ENCODE measurements around the gene ALKBH4. TPM values are rescaled to one million over a fixed set of nuclear protein-coding genes. Genes with fewer than 3 reads are reported as not detected.

ALKBH4 gene
- 10.7 and 12.1 TPM in 2 replicates for total RNA-seq

DNA sequence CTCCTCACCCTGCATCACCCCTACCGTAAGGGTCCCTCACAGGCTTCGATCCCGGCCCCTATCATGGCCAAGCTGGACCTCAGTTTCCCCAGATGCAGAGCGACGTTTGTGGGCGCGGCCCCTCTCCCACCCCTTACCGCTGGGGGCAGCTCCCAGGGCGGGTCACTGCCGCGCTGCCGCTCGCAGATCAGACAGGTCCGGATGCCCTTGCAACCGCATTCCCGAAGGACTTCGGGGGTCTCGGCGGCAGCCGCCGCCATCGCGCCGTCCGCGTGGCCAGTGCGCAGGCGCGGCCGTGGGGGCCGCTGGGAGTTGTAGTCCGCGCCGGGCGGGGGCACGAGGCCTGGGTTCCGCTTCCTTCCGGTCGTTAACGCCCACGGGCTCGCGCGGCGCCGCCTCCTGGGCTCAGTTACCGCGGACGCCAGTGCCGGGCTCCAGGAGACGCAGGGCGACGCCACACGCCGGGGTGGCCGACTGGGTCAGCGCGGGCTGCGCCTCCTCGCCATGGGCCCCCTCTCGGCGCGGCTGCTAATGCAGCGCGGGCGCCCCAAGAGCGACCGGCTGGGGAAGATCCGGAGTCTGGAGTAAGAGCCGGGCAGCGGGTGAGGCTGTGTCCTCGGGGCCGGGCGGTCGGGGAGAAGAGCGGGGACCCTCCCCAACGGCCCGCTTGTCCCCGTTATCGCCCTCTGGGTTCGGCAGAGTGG is at the start of gene ALKBH4, which contains the start of gene LRWD1:
TSS of gene ALKBH4 (minus strand) at position 287 of the 704 bp plus-strand sequence. CDS start at position 260, 27 bp downstream.
TSS of gene LRWD1 (plus strand) at position 408 of the 704 bp plus-strand sequence. CDS start at position 505, 97 bp downstream.

GRCh38 chr7:102478314-102479208 is 13.9 kb upstream of the ALKBH4 start, which contains the start of gene POLR2J:
TSS of gene POLR2J (minus strand) at chr7:102478922. CDS start at chr7:102478860, 62 bp downstream.

GRCh38 chr7:102433219-102434038 is 31.2 kb downstream of the ALKBH4 start, which contains the start of gene ORAI2:
TSS of gene ORAI2 (plus strand) at chr7:102433575. CDS start at chr7:102438957, 5,382 bp downstream.

Other genes starting within 250 kb of the ALKBH4 start
- gene SH2B2, start 178.0 kb downstream of the ALKBH4 start, total RNA-seq: 2.5 and 3.5 TPM in 2 replicates
- gene SPDYE6, start 108.4 kb downstream of the ALKBH4 start, total RNA-seq: 0.07 TPM in 1 of 2 replicates, not detected in the other
- 14.7 and 16.9 TPM in 2 replicates for gene PRKRIP1, start 68.5 kb downstream of the ALKBH4 start, total RNA-seq
- 65.9 and 82.4 TPM in 2 replicates for gene ORAI2, start 31.3 kb downstream of the ALKBH4 start, total RNA-seq
- 13.2 and 14.6 TPM in 2 replicates for gene LRWD1, start 121 bp upstream of the ALKBH4 start, total RNA-seq
- gene POLR2J, start 14.1 kb upstream of the ALKBH4 start, total RNA-seq: 28.8 and 38.4 TPM in 2 replicates
- 3.3 and 4.6 TPM in 2 replicates for gene RASA4B, start 52.9 kb upstream of the ALKBH4 start, total RNA-seq
- 0.67 and 1.6 TPM in 2 replicates for gene UPK3BL2, start 78.8 kb upstream of the ALKBH4 start, total RNA-seq
- not detected in 2 replicates for gene SPDYE2, start 86.4 kb upstream of the ALKBH4 start, total RNA-seq
- 12.4 and 16.2 TPM in 2 replicates for gene POLR2J3, start 107.7 kb upstream of the ALKBH4 start, total RNA-seq
- gene RASA4, start 151.9 kb upstream of the ALKBH4 start, total RNA-seq: 13.1 and 13.3 TPM in 2 replicates
- 6.1 and 9.5 TPM in 2 replicates for gene UPK3BL1, start 177.9 kb upstream of the ALKBH4 start, total RNA-seq
- not detected in 2 replicates for gene SPDYE2B, start 185.5 kb upstream of the ALKBH4 start, total RNA-seq
- not detected in 2 replicates for gene POLR2J2, start 206.8 kb upstream of the ALKBH4 start, total RNA-seq